T-helper 1 cell treated with Interleukin-12 subunit alpha and Interleukin-12 subunit beta and Interleukin-4 antibody, amounts not matched to agents 30 ng/mL and 1 ng/mL, for 36 hours (primary cell): ENCODE data around the gene GLCCI1. TPM values are rescaled to one million over a fixed set of nuclear protein-coding genes. Genes with fewer than 3 reads are reported as not detected.
"Not testable (repeated sequence)": the region's sequence is repeated elsewhere in the genome, so short reads cannot be mapped to it uniquely, and the experiment has no call there.

Source experiments
- intact Hi-C: fragments of 100-400 bp; cut with micrococcal nuclease; formaldehyde crosslinking; loops from one replicate; pipeline ENCODE4 v1.15.1; 2024
- total RNA-seq: library from RNA; stranded (reverse); gene quantifications from 2 replicates; pipeline ENCODE4 v1.2.3, GENCODE V29; 2022

Gene GLCCI1
- total RNA-seq, 1 donor from 2014 or later, result 21.4 TPM

DNA sequence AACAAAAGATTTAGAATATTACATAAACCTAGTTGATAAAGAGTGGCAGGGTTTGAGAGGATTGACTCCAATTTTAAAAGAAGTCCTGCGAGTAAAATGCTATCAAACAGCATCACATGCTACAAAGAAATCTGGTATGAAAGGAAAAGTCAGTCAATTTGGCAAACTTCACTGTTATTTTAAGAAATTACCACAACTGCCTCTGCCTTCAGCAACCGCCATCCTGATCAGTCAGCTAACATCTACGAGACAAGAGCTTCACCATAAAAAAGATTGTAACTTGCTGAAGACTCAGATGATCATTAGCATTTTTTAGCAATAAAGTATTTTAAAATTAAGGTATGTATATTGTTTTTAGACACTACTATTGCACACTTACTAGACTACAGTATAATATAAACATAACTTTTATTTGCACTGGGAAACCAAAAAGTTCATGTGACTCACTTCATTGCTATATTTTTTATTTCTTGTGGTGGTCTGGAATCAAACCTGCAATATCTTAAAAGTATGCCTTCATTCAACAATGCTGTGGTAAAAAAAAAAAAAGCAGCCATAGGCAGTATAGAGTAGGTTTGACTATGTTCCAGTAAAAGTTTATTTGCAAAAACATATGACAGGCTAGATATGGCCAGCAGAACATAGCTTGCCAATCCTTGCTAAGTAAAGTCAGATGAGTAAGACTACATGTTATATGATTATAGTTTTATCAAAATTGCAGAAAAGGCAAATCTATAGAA, 74.4 kb downstream of the GLCCI1 start:
- intact Hi-C loops, result no loop called here

DNA sequence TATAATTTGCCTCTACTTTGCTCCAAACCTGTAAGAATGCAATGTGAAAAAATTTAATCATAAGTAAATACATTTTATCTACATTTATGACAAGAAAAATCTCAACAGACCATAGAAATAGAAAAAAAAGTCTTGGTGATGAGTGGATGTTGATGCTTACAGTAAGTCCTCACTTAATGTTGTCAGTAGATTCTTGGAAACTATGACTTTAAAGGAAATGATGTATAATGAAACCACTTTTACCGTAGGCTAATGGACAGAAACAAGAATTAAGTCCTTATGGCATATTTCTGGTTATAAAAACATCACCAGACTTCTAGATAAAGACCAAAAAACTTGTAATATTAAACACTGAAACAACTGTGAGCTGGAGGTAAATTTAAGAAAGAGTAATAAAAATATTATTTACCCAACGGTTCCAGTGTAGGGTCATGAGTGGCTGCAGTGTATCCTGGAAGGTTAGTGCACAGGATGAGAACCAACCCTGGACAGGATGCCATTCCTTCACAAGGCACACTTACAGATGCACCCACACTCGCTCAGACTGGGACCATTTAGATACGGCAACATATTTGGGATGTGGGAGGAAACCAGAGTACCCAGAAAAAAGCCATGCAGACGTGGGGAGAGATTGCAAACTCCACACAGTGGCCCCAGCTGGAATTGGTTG, 76.3 kb downstream of the GLCCI1 start:
- intact Hi-C loops, result loop anchor here (1.0 to 2.0 kb wide), 4 partner anchors 76 to 146 kb away; partner anchors contain the start of gene GLCCI1

DNA sequence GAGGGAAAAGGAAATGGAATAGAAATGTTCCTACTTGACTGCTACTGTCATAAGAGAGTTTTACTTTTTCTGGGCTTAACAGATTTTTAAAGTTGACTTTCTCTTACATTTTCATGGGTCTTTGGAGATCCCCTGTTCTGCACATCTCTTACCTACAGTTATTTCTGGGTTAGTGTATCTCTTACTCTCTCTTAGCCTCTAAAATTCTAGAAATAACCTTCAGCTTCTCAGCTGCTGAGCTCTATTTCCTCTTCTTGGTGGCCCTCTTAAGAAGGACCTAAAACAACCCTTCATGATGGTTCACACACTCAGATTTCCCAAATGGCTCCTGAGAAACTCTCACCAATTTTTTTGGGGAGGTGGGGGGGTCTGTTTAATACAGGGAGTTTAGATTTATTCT, 79.5 kb downstream of the GLCCI1 start:
- intact Hi-C loops, result not testable (repeated sequence)

DNA sequence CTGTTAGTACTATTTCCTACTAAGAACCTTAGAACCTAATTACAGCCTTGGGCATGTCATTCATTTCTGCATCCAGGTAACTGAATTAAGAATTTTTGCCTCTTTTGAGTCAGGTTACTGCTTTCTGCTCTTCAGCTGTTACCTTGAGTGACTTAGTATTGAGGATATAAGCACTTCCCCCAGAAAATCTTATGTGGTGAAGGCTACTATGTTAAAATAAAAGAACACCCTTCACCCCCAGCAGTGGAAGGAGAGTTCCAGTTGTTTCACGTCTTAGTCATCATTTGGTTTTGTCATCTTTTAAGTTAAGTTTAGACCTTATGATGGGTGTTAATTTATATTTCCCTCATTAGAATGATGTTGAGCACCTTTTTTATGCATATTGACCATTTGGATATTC, 82.8 kb downstream of the GLCCI1 start:
- intact Hi-C loops, result no loop called here

DNA sequence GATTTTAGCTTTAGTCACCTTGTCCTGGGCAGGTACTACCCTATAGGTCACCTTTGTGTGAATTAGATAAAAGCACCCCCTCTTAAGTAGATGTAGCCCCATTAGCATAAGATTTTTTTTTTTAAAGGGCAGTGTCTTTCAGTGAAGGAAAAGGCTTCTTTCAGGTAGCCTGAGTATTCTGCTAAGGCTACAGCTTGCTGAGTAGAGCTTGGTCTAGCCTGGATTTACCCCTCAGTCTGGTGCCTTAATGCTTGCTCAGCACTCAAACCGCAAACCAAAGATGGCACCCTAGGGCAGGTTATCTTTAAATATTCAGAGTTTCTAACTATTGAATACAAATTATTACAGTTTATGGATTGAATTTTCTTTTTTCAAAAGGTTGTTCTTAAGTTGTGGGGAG, 83.4 kb downstream of the GLCCI1 start:
- intact Hi-C loops, result no loop called here

DNA sequence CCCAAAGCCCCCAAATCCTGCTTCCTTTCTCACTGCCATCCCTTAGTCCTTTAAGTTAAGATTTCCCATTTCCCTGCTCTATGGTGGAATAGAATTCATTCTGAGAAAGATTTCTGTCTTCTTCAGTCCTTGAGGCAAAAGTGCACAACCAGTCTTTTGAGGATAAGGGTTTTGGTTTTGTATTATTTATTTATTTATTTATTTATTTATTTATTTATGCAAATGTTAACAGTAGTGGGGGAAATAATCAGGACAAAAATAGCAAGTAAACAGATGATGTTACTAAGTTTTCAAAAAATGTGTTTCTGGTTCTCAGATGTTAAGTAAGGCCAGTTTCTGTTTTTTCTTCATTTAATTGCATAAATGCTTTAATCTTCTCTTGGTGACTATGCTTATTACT, 84.2 kb downstream of the GLCCI1 start:
- intact Hi-C loops, result no loop called here

DNA sequence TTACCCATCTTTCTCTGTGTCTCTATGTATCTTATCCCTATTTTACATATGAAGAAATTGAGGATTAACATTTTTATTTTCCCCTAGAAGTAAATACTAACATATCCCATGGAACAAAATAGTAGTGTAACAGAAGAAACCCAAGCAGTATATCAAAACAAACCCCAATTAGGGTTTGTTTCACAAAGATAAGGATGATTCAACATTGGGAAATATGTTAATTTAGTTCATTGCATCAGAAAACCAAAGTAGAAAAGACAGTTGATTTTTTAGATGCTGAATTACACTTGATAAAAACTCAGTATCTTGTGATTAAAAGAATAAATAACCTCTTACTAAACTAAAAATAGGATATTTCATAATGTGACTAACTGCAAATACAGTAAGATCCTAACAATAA, 87.8 kb downstream of the GLCCI1 start:
- intact Hi-C loops, result no loop called here

DNA sequence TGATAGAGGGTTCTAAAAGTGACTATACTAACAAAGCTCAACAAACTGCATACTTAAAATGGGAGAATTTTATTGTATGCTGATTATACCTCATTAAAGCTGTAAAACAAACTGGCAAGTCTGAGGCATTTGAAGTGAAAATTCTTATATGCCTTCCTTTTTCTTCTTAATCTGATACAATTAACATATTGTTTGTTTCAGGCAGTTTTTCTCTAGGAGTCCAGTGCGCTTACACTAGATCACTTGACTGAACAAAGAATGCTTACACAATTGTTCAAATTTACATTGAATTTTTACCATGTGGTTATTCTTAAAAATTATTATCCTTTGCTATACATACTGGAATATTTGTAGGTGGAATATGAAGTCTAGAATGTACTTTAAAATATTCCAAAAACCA, 89.0 kb downstream of the GLCCI1 start:
- intact Hi-C loops, result no loop called here

DNA sequence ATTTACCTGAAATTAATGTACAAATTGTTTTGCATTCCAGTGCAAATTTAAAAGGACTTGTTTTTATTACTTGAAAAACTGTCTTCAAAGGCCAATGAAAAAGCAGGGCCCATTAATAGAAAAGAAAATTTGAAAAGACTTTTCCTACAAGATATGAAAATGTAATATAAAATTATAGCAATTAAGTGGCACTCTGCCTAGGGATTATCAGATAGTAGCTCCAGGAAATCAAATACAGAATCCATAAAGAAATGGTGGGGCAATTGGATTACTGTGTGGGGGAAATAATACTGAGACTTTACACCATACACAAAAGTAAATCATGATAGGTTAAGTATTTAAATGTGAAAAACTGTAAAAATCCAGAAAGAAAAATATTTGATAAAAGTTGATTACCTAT, 89.7 kb downstream of the GLCCI1 start:
- intact Hi-C loops, result no loop called here

DNA sequence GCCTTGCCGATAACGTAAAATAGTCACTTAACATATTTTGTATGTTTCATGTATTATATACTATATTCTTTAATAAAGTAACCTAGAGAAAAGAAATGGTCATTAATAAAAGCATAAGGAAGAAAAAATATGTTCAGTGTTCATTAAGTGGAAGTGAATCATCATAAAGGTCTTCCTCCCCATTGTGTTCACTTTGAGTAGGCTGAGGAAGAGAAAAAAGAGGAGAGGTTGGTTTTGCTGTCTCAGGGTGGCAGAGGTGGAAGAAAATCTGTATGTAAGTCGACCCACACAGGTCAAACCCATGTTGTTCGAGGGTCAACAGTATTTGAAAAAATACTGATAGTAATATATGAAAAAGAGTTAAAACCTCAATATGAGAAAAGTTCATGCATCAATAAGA, 90.3 kb downstream of the GLCCI1 start:
- intact Hi-C loops, result no loop called here

DNA sequence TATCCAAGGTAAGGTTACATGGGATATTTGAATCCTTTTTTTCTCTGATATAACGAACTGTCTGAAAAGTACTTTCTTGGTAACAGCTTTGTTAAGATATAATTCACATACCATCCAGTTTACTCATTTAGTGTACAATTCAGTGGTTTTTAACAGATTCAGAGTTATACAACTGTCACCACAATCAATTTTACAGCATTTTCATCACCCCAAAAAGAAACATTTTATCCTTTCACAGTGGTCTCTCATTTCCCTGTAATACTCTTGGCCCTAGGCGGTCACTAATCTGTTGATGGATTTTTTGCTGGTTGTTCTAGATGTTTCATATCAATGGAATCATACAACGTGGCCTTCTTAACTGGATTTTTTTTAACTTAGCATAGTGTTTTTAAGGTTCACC, 91.6 kb downstream of the GLCCI1 start:
- intact Hi-C loops, result no loop called here

DNA sequence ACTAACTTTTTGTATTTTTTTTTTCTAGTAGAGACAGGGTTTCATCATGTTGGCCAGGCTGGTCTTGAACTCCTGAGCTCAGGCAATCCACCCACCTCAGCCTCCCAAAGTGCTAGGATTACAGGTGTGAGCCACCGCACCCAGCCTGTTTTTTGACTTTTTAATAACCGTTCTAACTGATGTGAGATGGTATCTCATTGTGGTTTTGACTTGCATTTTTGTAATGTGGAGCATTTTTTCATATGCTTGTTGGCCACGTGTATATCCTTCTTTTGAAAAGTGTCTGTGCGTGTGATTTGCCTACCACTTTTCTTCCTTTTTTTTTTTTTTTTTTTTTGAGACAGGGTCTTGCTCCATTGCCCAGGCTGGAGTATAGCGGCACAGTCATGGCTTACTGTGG, 94.7 kb downstream of the GLCCI1 start:
- intact Hi-C loops, result not testable (repeated sequence)

DNA sequence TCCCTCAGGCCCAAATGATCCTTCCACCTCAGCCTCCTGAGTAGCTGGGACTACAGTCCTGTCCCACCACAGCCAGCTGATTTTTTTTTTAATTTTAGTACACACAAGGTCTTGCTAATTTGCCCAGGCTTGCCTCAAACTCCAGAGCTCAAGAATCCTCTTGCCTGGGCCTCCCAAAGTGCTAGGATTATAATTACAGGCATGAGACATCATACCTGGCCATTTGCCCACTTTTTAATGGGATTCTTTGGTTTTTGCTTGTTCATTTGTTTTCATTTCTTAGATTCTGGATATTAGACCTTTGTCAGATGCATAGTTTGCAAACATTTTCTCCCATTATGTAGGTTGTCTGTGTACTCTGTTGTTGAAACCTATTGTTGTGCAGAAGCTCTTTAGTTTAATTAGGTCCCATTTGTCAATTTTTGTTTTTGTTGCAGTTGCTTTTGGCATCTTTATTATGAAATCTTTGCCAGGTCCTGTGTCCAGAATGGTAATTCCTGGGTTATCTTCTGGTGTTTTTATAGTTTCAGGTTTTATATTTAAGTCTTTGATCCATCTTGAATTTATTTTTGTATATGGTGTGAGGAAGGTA, 95.2 kb downstream of the GLCCI1 start:
- intact Hi-C loops, result no loop called here

DNA sequence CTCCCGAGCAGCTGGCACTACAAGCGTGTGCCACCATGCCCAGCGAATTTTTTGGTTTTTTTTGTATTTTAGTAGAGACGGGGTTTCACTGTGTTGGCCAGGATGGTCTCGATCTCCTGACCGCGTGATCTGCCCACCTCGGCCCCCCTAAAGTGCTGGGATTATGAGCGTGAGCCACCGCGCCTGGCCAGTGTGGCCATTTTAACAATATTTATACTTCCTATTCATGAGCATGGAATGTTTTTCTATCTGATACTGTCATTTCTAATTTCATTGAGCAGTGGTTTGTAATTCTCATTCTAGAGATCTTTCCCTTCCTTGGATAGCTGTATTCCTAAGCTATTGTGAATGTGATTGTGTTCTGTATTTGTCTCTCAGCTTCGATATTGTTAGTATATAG, 96.2 kb downstream of the GLCCI1 start:
- intact Hi-C loops, result no loop called here

DNA sequence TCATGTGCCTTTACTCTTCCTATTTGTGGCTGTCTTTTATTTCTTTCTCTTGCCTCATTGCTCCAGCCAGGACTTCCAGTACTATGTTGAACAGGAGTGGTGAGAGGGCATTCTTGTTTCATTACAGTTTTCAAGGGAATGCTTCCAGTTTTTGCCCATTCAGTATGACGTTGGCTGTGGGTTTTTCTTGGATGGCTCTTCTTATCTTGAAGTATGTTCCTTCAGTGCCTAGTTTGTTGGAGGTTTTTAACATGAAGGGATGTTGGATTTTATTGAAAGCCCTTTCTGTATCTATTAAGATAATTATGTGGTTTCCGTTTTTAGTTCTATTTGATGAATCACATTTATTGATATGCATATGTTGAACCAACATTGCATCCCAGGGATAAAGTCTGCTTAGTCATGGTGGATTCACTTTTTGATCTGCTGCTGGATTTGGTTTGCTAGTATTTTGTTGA, 96.8 kb downstream of the GLCCI1 start:
- intact Hi-C loops, result no loop called here

DNA sequence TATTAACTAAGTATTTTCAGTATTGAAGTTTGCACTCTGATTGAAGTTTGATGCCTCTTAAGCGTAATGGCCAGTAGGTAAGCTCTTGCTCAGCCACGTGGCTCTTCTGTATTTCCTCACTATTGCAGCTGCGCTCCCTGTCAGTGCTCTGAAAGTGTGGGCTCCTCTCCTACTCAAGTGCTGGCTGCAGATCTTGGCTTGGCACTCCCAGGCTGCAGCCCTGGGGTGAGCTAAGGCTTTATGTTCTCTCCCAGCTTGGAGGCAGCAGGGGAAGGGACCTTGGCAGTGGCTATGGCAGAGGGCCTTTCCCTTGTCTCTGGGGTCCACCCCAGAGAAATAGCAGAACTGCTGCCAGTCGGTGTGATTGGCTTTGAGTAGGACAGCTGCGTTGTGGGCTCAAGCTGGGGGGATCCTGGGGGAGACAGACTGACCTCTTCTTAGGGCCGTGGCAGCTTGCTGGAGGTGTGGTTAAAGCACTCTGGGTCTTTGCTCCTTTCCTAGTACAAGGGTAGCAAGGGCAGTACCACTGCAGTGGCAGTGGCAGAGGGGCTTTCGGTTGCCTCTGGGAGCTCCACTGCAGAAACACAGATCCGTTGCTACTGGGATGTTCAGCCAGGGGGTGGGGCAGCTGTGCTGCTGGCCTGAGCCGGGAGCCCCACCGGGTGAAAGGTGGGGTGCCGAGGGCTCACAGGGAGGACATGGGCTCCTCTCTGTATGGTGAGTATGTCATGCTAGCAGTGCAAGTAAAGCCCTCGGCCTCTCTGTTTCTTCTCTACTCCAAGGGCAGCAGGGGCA, 100.5 kb downstream of the GLCCI1 start:
- intact Hi-C loops, result no loop called here

DNA sequence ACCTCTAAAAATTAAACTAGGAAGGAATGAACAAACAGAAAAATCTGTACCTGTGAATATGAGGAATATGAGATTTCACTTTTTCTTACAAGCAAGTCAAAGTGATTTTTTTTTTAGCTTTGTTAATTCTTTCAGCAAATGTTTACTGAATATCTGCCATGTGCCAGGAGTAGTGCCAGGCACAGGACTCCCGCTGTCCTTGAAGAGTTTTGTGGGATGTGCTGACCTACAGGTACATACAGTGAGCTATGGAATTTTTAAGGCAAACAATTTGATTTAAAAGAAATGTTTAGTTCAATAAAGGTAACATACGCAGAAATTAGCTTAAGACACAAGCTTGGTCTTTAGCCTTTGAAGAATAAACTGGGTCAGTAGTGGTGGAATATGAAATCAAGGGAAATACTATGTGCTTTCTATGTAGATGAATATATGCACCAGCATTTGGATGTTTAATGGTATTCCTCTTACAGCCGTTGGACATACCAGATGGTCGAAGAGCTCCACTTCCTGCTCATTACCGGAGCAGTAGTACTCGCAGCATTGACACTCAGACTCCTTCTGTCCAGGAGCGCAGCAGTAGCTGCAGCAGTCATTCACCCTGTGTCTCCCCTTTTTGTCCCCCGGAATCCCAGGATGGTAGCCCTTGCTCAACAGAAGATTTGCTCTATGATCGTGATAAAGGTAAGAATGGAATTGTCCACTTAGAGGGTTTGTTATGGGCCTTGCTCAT, 102.0 kb downstream of the GLCCI1 start:
- intact Hi-C loops, result no loop called here

DNA sequence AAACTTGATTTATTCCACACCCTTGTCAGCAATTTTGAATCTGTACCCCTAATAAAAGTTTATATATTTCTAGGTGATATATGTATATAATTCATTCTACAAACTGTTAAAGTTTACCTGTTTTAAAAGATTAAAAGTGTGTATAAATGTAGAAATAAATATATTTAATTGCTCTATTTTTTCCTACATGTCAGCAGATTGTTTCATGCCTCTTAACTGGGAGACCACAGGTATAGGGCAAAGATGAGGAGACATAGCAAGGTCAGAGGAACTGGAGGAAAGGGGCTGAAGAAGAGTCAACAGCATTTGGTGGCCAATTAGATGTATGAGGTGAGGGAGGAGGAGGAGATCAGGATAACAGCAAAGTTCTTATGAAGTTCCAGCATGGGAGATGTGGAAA, 109.8 kb downstream of the GLCCI1 start:
- intact Hi-C loops, result no loop called here

DNA sequence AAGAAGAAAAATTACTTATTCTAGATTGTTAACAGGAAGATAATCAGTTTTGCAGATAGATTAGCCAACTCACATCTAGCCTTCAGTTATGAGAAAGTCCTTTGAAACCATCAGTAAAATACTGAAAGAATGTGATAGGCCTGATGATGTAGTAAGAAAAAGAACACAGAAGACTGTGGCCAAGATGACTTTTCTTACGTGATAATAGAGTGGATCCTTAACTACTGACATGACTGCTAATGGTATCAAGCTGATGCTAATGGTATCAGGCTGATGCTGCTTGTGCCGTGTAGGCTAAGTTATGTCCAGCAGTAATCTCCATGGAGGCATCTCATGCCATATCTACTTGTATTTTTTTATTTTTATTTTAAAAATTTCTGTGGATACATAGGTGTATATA, 114.2 kb downstream of the GLCCI1 start:
- intact Hi-C loops, result no loop called here

DNA sequence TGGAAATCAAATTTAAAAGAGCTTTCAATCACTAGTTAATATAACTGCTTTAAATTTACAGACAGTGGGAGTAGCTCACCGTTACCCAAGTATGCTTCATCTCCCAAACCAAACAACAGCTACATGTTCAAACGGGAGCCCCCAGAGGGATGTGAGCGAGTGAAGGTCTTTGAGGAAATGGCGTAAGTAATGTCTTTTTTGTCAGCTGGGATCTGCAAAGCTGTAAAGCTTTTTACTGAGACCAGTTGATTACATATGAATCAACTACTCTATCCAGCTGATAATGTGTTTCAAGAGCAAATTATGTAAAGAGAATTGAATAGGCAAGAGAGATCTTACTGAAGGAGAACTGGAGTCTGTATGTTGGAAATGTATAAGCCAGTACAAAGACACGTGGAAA, 116.2 kb downstream of the GLCCI1 start:
- intact Hi-C loops, result no loop called here

DNA sequence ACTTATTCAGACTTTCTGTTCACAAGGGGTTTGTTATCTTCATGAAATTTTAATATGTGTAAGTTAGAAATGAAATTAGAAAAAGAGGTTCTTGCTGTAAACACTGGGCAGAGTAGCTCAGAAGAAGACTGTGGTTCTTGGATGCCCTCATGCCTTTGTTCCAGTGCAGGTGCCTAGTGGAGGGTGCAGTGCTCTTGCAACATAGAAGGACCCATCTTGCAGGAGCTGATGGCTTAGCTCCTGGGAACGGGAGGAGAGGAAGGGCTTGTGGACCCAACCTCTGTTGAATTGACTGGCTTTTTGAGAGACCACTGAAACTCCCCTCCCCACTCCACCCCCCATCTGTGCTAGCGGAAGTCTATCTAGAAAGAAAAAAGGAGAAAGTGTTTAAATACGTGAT, 116.8 kb downstream of the GLCCI1 start:
- intact Hi-C loops, result no loop called here
